GM12892 (cell line): Measurements from ENCODE around the gene NDUFC1.
"Not testable (repeated sequence)": the region's sequence is repeated elsewhere in the genome, so short reads cannot be mapped to it uniquely, and the experiment has no call there.

ENCODE experiments used
- DNase-seq: peaks from one replicate; pipeline ENCODE4 v3.0.0; 2011; ENCODE audit not compliant: insufficient read length
- FAIRE-seq: peaks from 2 replicates; lab custom pipeline; 2011; peaks lifted over from hg19 to GRCh38; lab: Jason Lieb, UNC
- POLR2A ChIP-seq: IDR thresholded peaks from 2 replicates; pipeline ENCODE4 v1.6.1; 2011; ENCODE audit warnings: low read depth, low read length, control low read depth
- POLR2AphosphoS5 ChIP-seq: IDR thresholded peaks from 2 replicates; pipeline ENCODE4 v1.6.1; 2011; ENCODE audit warnings: low read depth, low read length, control low read depth
- TAF1 ChIP-seq: IDR thresholded peaks from 2 replicates; pipeline ENCODE4 v1.6.1; 2011; ENCODE audit warnings: low read depth, mild to moderate bottlenecking, control low read depth, low read length, borderline replicate concordance

NDUFC1 gene

DNA sequence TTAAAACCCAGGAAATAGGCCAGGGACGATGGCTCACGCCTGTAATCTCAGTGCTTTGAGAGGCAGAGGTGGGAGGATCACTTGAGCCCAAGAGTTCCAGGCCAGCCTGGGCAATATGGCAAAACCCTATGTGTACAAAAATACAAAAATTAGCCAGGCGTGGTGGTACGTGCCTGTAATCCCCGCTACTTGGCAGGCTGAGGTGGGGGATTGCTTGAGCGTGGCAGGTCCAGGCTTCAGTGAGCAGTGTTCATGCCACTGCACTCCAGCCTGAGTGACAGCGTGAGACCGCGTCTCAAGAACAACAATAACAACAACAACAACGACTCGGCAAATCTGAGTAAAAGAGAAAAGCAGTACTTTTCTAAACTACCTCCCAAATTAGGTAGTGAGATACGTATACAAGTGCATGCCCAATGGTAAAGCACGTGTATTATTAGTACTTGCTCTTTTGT, 13.0 kb upstream of the NDUFC1 start:
- no peak for DNase-seq
- TF ChIP-seq TAF1 (no peak), POLR2A (no peak), POLR2AphosphoS5 (no peak)

DNA sequence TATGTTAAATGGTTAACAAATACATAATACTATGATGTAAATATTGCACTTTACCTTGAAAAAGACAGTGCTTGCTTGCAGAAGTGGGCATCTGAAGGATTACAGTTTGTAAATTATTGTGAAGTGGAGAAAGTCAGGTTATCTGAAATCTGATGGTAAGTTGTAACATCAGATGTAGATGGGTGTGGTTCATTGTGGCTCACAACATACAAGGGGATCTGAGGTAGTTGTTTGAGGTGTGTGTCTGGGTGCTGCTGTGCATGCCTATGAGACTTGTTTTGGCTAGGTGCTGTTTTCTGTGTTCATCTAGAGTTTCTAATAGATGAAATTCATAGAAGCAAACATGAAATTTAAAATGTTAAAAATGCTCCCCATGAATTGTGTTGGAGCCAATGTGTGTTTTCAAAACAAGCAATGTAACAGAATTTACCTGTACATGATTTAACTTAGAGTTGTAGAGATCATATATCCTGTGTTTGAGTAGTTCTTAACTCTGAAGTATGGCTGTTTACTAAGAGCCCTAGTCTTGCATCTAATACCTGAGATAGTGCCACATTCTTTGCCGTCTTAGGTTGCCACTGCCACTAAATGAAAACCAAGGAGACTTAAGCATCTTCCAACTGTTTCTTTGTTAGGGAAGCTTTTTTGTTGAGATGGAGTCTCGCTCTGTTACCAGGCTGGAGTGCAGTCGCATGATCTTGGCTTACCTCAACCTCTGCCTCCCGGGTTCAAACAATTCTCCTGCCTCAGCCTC, 11.9 kb upstream of the NDUFC1 start:
- DNase-seq = no peak
- peak; percentile 70 for FAIRE-seq
- TF ChIP-seq POLR2A (no peak), TAF1 (no peak), POLR2AphosphoS5 (no peak)

More for the DNA sequence above, 13.0 kb upstream of the NDUFC1 start:
- FAIRE-seq = peak; percentile 77

DNA sequence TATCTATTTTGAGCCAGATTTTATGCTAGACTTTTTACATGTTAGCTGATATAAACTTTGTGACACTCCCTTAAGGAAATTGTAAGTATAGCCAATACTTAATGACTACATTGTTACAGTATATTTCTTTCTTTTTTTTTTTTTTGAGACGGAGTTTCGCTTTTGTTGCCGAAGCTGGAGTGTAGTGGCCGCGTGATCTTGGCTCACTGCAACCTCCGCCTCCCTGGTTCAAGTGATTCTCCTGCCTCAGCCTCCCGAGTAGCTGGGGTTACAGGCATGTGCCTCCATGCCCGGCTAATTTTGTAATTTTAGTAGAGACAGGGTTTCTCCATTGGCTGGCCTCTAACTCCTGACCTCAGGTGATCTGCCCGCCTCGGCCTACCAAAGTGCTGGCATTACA, 11.1 kb upstream of the NDUFC1 start:
- FAIRE-seq, DNase-seq: not testable (repeated sequence)

GRCh38 chr4:139312552-139313332, 10.5 kb upstream of the NDUFC1 start:
- TF ChIP-seq TAF1 = no peak
- no peak for TF ChIP-seq POLR2AphosphoS5
- TF ChIP-seq POLR2A = no peak
- FAIRE-seq (no peak), DNase-seq (no peak)

GRCh38 chr4:139311909-139312308, 9.6 kb upstream of the NDUFC1 start:
- TF ChIP-seq TAF1 (no peak), POLR2A (no peak), POLR2AphosphoS5 (no peak)
- FAIRE-seq (no peak), DNase-seq (no peak)

- TF ChIP-seq TAF1 = no peak
Measured at GRCh38 chr4:139304920-139305319, 2.6 kb upstream of the NDUFC1 start.

GRCh38 chr4:139301113-139301820, 1.0 kb downstream of the NDUFC1 start, which contains the start of gene NAA15:
NAA15 (plus strand) TSS chr4:139301505; CDS start chr4:139301778, 273 bp downstream.
- DNase-seq = peak; percentile 75
- peak; percentile 31; the same call in 1 of the 2 replicates for TF ChIP-seq TAF1
- no peak; the same call in 1 of the 2 replicates for TF ChIP-seq POLR2AphosphoS5
- peak; percentile 81 for TF ChIP-seq POLR2A
- peak; percentile 88 for FAIRE-seq

More at GRCh38 chr4:139304920-139305319, 2.6 kb upstream of the NDUFC1 start:
- no peak for FAIRE-seq
- no peak for DNase-seq

DNA sequence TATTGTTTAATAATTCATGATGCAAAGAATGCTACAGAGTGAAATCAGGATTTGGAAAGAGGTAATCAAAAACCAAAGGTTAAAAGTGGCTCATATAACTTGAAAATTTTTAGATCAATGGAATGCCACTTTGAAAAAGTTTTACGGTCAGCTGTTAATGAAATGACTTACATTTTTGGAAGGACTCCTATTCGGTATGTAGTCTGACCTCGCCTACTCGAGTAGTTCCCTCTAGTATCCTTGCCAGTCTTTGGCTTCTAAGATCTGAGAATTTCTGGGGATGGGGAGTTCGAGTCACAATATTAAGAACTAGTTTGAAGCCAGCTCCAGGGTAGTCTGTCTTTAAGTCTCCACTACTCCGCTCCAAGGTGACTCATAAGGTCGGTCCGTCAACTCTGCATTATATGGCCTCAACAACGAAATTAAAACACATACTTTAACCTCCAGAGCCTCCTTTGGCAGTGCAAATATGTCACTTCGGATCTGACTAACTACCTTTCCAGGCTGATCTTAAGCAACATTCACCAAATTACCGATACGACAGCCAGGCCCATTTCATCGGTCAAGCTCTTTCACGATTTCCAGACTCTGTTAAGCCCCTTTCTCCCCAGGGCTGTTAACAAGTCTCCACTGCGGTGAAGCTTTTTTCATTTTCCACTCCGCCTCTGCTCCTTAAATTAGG, 1.7 kb downstream of the NDUFC1 start:
- FAIRE-seq = no peak
- no peak for DNase-seq
- TF ChIP-seq POLR2AphosphoS5 (no peak), TAF1 (no peak), POLR2A (no peak)

GRCh38 chr4:139299536-139299935, 2.7 kb downstream of the NDUFC1 start:
- DNase-seq = no peak
- TF ChIP-seq TAF1 (no peak), POLR2AphosphoS5 (no peak), POLR2A (no peak)
- FAIRE-seq = no peak

GRCh38 chr4:139297001-139297410, 5.3 kb downstream of the NDUFC1 start:
- TF ChIP-seq TAF1 (no peak), POLR2AphosphoS5 (no peak), POLR2A (no peak)
- DNase-seq (no peak), FAIRE-seq (peak; percentile 80)

- no peak for FAIRE-seq
Measured at GRCh38 chr4:139295942-139296299, 6.4 kb downstream of the NDUFC1 start.

More at GRCh38 chr4:139295942-139296299, 6.4 kb downstream of the NDUFC1 start:
- TF ChIP-seq POLR2A (no peak), POLR2AphosphoS5 (no peak), TAF1 (no peak)
- no peak for DNase-seq
